HepG2 (cell line): Measurements from ENCODE around the gene RPUSD2. TPM values are rescaled to one million over a fixed set of nuclear protein-coding genes. Genes with fewer than 3 reads are reported as not detected.

Source experiments
- ATAC-seq: fragments of 200-7000 bp; cut with Tn5 transposase; 3 replicates; pipeline ENCODE4 v1.9.1; 2020; ENCODE audit warnings: mild to moderate bottlenecking, moderate library complexity
- BruUV-seq: library from RNA; stranded (reverse); fragments of 400-500 nt; replicated peaks from 2 replicates; lab custom pipeline; 2021; lab: Mats Ljungman, UMichigan
- CTCF ChIA-PET: fragments of 300-600 bp; formaldehyde crosslinking; extraction: SDS; loops from one replicate; lab custom pipeline; 2021; ENCODE audit warnings: low total read pairs, inconsistent platforms, low intra/inter-chr PET ratio; lab: Yijun Ruan, JAX
- POLR2A ChIA-PET: fragments of 350-600 bp; sonication (Branson Sonifier 250); formaldehyde crosslinking; loops from one replicate; lab custom pipeline; 2020; ENCODE audit warnings: antibody characterized with exemption, inconsistent platforms; lab: Yijun Ruan, JAX
- DNase-seq: peaks from one replicate; pipeline ENCODE4 v3.0.0-alpha.2; 2015; ENCODE audit warnings: low spot score
- FAIRE-seq: peaks from 3 replicates; lab custom pipeline; 2011; peaks lifted over from hg19 to GRCh38; lab: Jason Lieb, UNC
- H2AFZ ChIP-seq: one replicate; pipeline ENCODE4 v1.6.1; 2011; ENCODE audit warnings: low read length, inconsistent platforms
- H3K27ac ChIP-seq: fragments of 300-600 bp; 3 replicates; pipeline ENCODE4 v1.8.0; 2011; ENCODE audit warnings: mixed run types, mild to moderate bottlenecking, mixed read lengths, low read length, inconsistent platforms; ENCODE audit not compliant: insufficient read depth; ENCODE audit errors: extremely low read length
- H3K27me3 ChIP-seq, 2 experiments: fragments of 200-600 bp in 1 of 2; 2 replicates in 1 of 2; 3 replicates in 1 of 2; pipeline versions ENCODE4 v1.6.0 to v1.8.0; 2011; ENCODE audit warnings: low read length in 2 of 2, mild to moderate bottlenecking in 2 of 2, moderate library complexity in 2 of 2, inconsistent platforms in 1 of 2; ENCODE audit not compliant: insufficient read depth in 2 of 2, control insufficient read depth in 1 of 2
- H3K36me3 ChIP-seq, 2 experiments: fragments of 200-600 bp in 1 of 2; replicated peaks in 1 of 2; 2 replicates in 1 of 2; 3 replicates in 1 of 2; pipeline versions ENCODE4 v1.5.1 to v1.8.0; 2011; ENCODE audit warnings: low read length in 2 of 2, inconsistent platforms in 1 of 2; ENCODE audit not compliant: insufficient read depth in 2 of 2, control insufficient read depth in 1 of 2
- H3K4me1 ChIP-seq: 2 replicates; pipeline ENCODE4 v1.5.1; 2012; ENCODE audit warnings: low read length, inconsistent platforms; ENCODE audit not compliant: insufficient read depth
- H3K4me2 ChIP-seq: 2 replicates; pipeline ENCODE4 v1.6.0; 2011; ENCODE audit warnings: low read depth, low read length, inconsistent platforms
- H3K4me3 ChIP-seq, 3 experiments: fragments of 200-600 bp in 1 of 3; sonication (generic), shearing (Covaris generic) in 1 of 3; replicated peaks in 1 of 3; 2 replicates each; pipeline ENCODE4 v1.5.1; 2011 to 2016; ENCODE audit warnings: low read length in 3 of 3, inconsistent platforms in 2 of 3, low read depth in 2 of 3, mild to moderate bottlenecking in 2 of 3, control low read depth in 1 of 3, mixed read lengths in 1 of 3; ENCODE audit not compliant: insufficient read depth in 1 of 3
- H3K79me2 ChIP-seq: one replicate; pipeline ENCODE4 v1.6.1; 2011; ENCODE audit warnings: low read length, inconsistent platforms; ENCODE audit not compliant: insufficient read depth
- H3K9ac ChIP-seq: 2 replicates; pipeline ENCODE4 v1.6.0; 2011; ENCODE audit warnings: mild to moderate bottlenecking, low read depth, low read length, inconsistent platforms; ENCODE audit not compliant: insufficient read depth
- H3K9me3 ChIP-seq: 2 replicates; pipeline ENCODE4 v1.5.1; 2012; ENCODE audit warnings: mild to moderate bottlenecking, low read length
- H4K20me1 ChIP-seq: 2 replicates; pipeline ENCODE4 v1.6.0; 2011; ENCODE audit warnings: inconsistent platforms, mild to moderate bottlenecking, low read length, moderate library complexity; ENCODE audit not compliant: insufficient read depth
- HMG20B ChIP-seq: conservative IDR thresholded peaks from 2 replicates; pipeline ENCODE4 v1.6.1; 2016; ENCODE audit warnings: missing genetic modification reagents, missing compliant biosample characterization
- KAT8 ChIP-seq: IDR thresholded peaks from 2 replicates; pipeline ENCODE4 v1.6.1; 2016; ENCODE audit warnings: missing genetic modification reagents, missing compliant biosample characterization
- MEIS1 ChIP-seq: sonication (generic); formaldehyde crosslinking; IDR thresholded peaks from 2 replicates; pipeline ENCODE4 v1.9.0; 2021; ENCODE audit warnings: mild to moderate bottlenecking, missing genetic modification reagents, moderate library complexity, borderline replicate concordance
- PTBP1 ChIP-seq: fragments of 200-400 bp; formaldehyde crosslinking; IDR thresholded peaks from 2 replicates; pipeline ENCODE4 v1.6.1; 2018; ENCODE audit warnings: low read length, low read depth; ENCODE audit not compliant: poor library complexity, severe bottlenecking
- RXRA ChIP-seq: sonication (generic); formaldehyde crosslinking; IDR thresholded peaks from 2 replicates; pipeline ENCODE4 v1.5.1; 2020; ENCODE audit warnings: missing genetic modification reagents
- SAFB2 ChIP-seq: sonication (generic); formaldehyde crosslinking; IDR thresholded peaks from 2 replicates; pipeline ENCODE4 v1.5.1; 2020; ENCODE audit warnings: missing genetic modification reagents, low read depth, mild to moderate bottlenecking, borderline replicate concordance
- SAP130 ChIP-seq: IDR thresholded peaks from 2 replicates; pipeline ENCODE4 v1.6.1; 2016; ENCODE audit warnings: low read depth
- TEAD3 ChIP-seq: optimal IDR thresholded peaks from 2 replicates; pipeline ENCODE3; 2016; ENCODE audit warnings: borderline replicate concordance
- TGIF2 ChIP-seq: IDR thresholded peaks from 2 replicates; pipeline ENCODE4 v1.6.1; 2016; ENCODE audit warnings: control low read depth, missing compliant biosample characterization
- ZFX ChIP-seq: sonication (generic); formaldehyde crosslinking; IDR thresholded peaks from 2 replicates; pipeline ENCODE4 v1.4.0; 2020; ENCODE audit warnings: mild to moderate bottlenecking, low read depth, missing genetic modification reagents, moderate library complexity
- ZNF251 ChIP-seq: sonication (generic); formaldehyde crosslinking; IDR thresholded peaks from 2 replicates; pipeline ENCODE4 v1.9.0; 2021; ENCODE audit warnings: mild to moderate bottlenecking, missing genetic modification reagents
- ZNF468 ChIP-seq: sonication (generic); formaldehyde crosslinking; IDR thresholded peaks from 2 replicates; pipeline ENCODE4 v1.8.0; 2022; ENCODE audit warnings: mild to moderate bottlenecking, moderate library complexity, missing genetic modification reagents
- ZNF674 ChIP-seq: sonication (generic); formaldehyde crosslinking; IDR thresholded peaks from 2 replicates; pipeline ENCODE4 v1.5.0; 2020; ENCODE audit warnings: low read depth, mild to moderate bottlenecking, missing genetic modification reagents
- WGBS: methylation state at CpG from one replicate; pipeline ENCODE4 v1.1.6; 2017; ENCODE audit warnings: low lambda C conversion rate; 5-methylcytosine and 5-hydroxymethylcytosine counted together
- in situ Hi-C: cut with HindIII; loops from 2 replicates; pipeline ENCODE4 v1.10.0; 2017; ENCODE audit warnings: low pct_unique_long_range_greater_than_20kb; ENCODE audit not compliant: extremely low pct_ligation_motif_present
- intact Hi-C: fragments of 100-400 bp; cut with micrococcal nuclease; formaldehyde crosslinking; loops from one replicate; pipeline ENCODE4 v1.10.0; 2022; ENCODE audit not compliant: unreplicated experiment
- polyA plus RNA-seq, 8 experiments: library from polyadenylated mRNA; depleted of rRNA in 3 of 8; stranded (reverse) in 7 of 8; unstranded in 1 of 8; fragments of >200 nt; fragmentation: Illumina TruSeq in 4 of 8; extraction: Trizol in 4 of 8; gene quantifications; 2 replicates each; pipeline versions ENCODE4 v1.2.1 to v1.2.3, GENCODE V29; 2011 to 2016; ENCODE audit warnings: low read depth in 4 of 8, missing spikeins in 1 of 8, mixed read lengths in 1 of 8; ENCODE audit not compliant: insufficient read depth in 1 of 8
- total RNA-seq, 5 experiments: library from RNA; depleted of rRNA; stranded (reverse); fragments of >200 nt; fragmentation: Illumina TruSeq; extraction: Trizol; gene quantifications; 2 replicates each; pipeline ENCODE4 v1.2.3, GENCODE V29; 2016; ENCODE audit warnings: low read depth in 1 of 5
- TF ChIP-seq, protein P1 (sequence below): sonication (generic); formaldehyde crosslinking; IDR thresholded peaks from 2 replicates; pipeline ENCODE4 v1.5.1; 2020; ENCODE audit warnings: mild to moderate bottlenecking, missing genetic modification reagents
- TF ChIP-seq, protein P2 (sequence below): IDR thresholded peaks from 2 replicates; pipeline ENCODE4 v1.4.0; 2020; ENCODE audit warnings: mild to moderate bottlenecking, missing genetic modification reagents

RPUSD2 gene
- total and polyA plus RNA-seq, 2 of the 13 experiments (the other 11 are each of a cell fraction or from before 2014, with no cell fraction given), result 8.6 to 14.5 TPM

GRCh38 chr15:40565333-40566238 is 3.5 kb upstream of the RPUSD2 start (continued):
- TF ChIP-seq, protein P1, sequence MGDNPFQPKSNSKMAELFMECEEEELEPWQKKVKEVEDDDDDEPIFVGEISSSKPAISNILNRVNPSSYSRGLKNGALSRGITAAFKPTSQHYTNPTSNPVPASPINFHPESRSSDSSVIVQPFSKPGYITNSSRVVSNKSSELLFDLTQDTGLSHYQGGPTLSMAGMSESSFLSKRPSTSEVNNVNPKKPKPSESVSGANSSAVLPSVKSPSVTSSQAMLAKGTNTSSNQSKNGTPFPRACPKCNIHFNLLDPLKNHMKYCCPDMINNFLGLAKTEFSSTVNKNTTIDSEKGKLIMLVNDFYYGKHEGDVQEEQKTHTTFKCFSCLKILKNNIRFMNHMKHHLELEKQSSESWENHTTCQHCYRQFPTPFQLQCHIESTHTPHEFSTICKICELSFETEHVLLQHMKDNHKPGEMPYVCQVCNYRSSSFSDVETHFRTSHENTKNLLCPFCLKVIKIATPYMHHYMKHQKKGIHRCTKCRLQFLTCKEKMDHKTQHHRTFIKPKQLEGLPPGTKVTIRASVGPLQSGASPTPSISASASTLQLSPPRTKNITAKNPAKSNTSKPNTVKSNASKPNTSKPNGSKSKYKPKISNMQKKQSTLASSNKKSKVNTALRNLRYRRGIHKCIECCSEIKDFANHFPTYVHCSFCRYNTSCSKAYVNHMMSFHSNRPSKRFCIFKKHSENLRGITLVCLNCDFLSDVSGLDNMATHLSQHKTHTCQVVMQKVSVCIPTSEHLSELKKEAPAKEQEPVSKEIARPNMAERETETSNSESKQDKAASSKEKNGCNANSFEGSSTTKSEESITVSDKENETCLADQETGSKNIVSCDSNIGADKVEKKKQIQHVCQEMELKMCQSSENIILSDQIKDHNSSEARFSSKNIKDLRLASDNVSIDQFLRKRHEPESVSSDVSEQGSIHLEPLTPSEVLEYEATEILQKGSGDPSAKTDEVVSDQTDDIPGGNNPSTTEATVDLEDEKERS (CRISPR knock-in tag), result 0 out of 2 replicates have a peak, but pooled peaks have one; percentile 28
- no peak for TF ChIP-seq MEIS1
- no peak for TF ChIP-seq ZNF674 (CRISPR knock-in tag)
- no peak for TF ChIP-seq HMG20B (CRISPR knock-in tag)
- 0 out of 2 replicates have a peak, but pooled peaks have one; percentile 2 for TF ChIP-seq ZFX
- TF ChIP-seq ZNF251 (CRISPR knock-in tag), result no peak

DNA sequence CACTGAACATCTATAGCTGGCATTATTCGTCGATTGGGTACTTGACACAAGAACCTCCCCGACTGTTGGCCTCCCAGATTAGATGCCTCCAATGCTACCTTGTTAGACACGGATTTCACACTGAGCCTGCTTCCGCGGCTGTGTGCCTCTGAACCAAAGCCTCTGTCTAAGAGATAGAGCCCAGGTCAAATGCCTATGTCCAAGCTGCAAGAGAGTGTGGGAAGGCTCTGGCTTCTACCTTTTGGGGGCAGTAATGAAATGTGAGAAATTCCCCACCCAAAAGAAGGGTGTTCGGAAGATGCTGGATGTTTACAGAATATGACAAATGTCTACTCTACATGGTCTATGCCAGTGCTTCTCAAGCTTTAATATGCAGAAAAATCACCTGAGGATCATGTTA is 2.0 kb upstream of the RPUSD2 start:
- H3K4me3 ChIP-seq, result peak overlapping the region; percentile 11 to 61 (median 29); a peak in 3 of 6 replicates
- H3K79me2 ChIP-seq, result peaks cover 31% of the 10 kb centered on the region
- no peaks in the 10 kb centered on the region; a peak in 1 of 5 replicates for H3K27me3 ChIP-seq
- DNase-seq, result peak; percentile 58
- H3K9ac ChIP-seq, result peak overlapping the region; percentile 51
- 1% methylated on average over 7 of the region's 7 CpGs for WGBS
- H3K4me1 ChIP-seq, result peaks cover 66% of the 10 kb centered on the region
- ChIA-PET POLR2A (no interaction called here), CTCF (no interaction called here)
- H3K9me3 ChIP-seq, result no peaks in the 10 kb centered on the region
- peak; percentile 49 for ATAC-seq
- peak overlapping the region; percentile 97 for H2AFZ ChIP-seq
- H3K27ac ChIP-seq, result no peak overlapping the region
- BruUV-seq, result no TSS peak
- intact Hi-C loops (loop anchor here (1.0 to 5.0 kb wide), 2 partner anchors 25 to 195 kb away; partner anchors contain the start of gene GCHFR), in situ Hi-C loops (no loop called here)
- H4K20me1 ChIP-seq, result no peaks in the 10 kb centered on the region
- peak; percentile 44 for FAIRE-seq
- peak overlapping the region; percentile 96 for H3K4me2 ChIP-seq
- H3K36me3 ChIP-seq, result peaks cover 3 to 5% of the 10 kb centered on the region in 2 experiments; a peak in 3 of 5 replicates
- no peak for TF ChIP-seq RXRA
- no peak for TF ChIP-seq ZNF468 (CRISPR knock-in tag)
- 0 out of 2 replicates have a peak, but pooled peaks have one; percentile 6 for TF ChIP-seq TGIF2 (CRISPR knock-in tag)
- TF ChIP-seq TEAD3, result peak; percentile 27
- TF ChIP-seq SAP130 (CRISPR knock-in tag), result peak; percentile 60
- TF ChIP-seq PTBP1, result no peak
- TF ChIP-seq, protein P2, sequence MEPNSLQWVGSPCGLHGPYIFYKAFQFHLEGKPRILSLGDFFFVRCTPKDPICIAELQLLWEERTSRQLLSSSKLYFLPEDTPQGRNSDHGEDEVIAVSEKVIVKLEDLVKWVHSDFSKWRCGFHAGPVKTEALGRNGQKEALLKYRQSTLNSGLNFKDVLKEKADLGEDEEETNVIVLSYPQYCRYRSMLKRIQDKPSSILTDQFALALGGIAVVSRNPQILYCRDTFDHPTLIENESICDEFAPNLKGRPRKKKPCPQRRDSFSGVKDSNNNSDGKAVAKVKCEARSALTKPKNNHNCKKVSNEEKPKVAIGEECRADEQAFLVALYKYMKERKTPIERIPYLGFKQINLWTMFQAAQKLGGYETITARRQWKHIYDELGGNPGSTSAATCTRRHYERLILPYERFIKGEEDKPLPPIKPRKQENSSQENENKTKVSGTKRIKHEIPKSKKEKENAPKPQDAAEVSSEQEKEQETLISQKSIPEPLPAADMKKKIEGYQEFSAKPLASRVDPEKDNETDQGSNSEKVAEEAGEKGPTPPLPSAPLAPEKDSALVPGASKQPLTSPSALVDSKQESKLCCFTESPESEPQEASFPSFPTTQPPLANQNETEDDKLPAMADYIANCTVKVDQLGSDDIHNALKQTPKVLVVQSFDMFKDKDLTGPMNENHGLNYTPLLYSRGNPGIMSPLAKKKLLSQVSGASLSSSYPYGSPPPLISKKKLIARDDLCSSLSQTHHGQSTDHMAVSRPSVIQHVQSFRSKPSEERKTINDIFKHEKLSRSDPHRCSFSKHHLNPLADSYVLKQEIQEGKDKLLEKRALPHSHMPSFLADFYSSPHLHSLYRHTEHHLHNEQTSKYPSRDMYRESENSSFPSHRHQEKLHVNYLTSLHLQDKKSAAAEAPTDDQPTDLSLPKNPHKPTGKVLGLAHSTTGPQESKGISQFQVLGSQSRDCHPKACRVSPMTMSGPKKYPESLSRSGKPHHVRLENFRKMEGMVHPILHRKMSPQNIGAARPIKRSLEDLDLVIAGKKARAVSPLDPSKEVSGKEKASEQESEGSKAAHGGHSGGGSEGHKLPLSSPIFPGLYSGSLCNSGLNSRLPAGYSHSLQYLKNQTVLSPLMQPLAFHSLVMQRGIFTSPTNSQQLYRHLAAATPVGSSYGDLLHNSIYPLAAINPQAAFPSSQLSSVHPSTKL (CRISPR knock-in tag), result peak; percentile 35; the same call in 1 of the 2 replicates
- peak; percentile 32; the same call in 1 of the 2 replicates for TF ChIP-seq KAT8 (CRISPR knock-in tag)
- TF ChIP-seq SAFB2, result no peak
